Activated naive CD4-positive, alpha-beta T cell treated with anti-CD3 and anti-CD28 coated beads, Interleukin-2, amount 10 ng/mL, durations not matched to agents 7 days and 5 days (primary cell): Measurements from ENCODE around the gene POFUT2.
A peak's percentile ranks its signal among the peaks of the same experiment; 100 is the strongest.

ENCODE experiments used
- CTCF ChIA-PET: fragments of 350-600 bp; sonication (Branson Sonifier 250); formaldehyde crosslinking; loops from one replicate; lab custom pipeline; 2021; ENCODE audit warnings: antibody characterized with exemption; lab: Charles Lee
- DNase-seq: peaks from one replicate; pipeline ENCODE4 v3.0.0-alpha.2; 2020
- H3K27ac Mint-ChIP-seq: one replicate; pipeline ENCODE4 v1.8.0; 2021; ENCODE audit warnings: mild to moderate bottlenecking, moderate library complexity, mixed read lengths
- H3K27me3 Mint-ChIP-seq: one replicate; pipeline ENCODE4 v1.8.0; 2021; ENCODE audit warnings: mild to moderate bottlenecking, mixed read lengths
- H3K36me3 Mint-ChIP-seq: one replicate; pipeline ENCODE4 v1.8.0; 2021; ENCODE audit warnings: mixed read lengths
- H3K4me1 Mint-ChIP-seq: one replicate; pipeline ENCODE4 v1.8.0; 2021; ENCODE audit warnings: mixed read lengths
- H3K4me3 Mint-ChIP-seq: one replicate; pipeline ENCODE4 v1.8.0; 2021; ENCODE audit warnings: mild to moderate bottlenecking, moderate library complexity, mixed read lengths
- H3K9me3 Mint-ChIP-seq: one replicate; pipeline ENCODE4 v1.8.0; 2021; ENCODE audit warnings: mixed read lengths

The POFUT2 gene

GRCh38 chr21:45291613-45292398, 4.1 kb upstream of the POFUT2 start:
- no peak for DNase-seq
- no peak overlapping the region for H3K27ac Mint-ChIP-seq
- peaks cover 19% of the 10 kb centered on the region for H3K4me1 Mint-ChIP-seq
- CTCF ChIA-PET: interaction anchor here (0.9 to 3.5 kb wide), 7 partner anchors 10 to 528 kb away, joined by 3 to 16 read pairs (median 5); no protein-coding TSS in a partner anchor
- no peak overlapping the region for H3K4me3 Mint-ChIP-seq
- H3K36me3 Mint-ChIP-seq: peaks cover 2% of the 10 kb centered on the region
- H3K27me3 Mint-ChIP-seq: peaks cover 27% of the 10 kb centered on the region
- no peaks in the 10 kb centered on the region for H3K9me3 Mint-ChIP-seq

- no peak overlapping the region for H3K27ac Mint-ChIP-seq
- CTCF ChIA-PET: interaction anchor here (1.7 to 3.5 kb wide), 3 partner anchors 149 to 153 kb away, joined by 4 to 16 read pairs (median 8); no protein-coding TSS in a partner anchor
- no peak for DNase-seq
Measured at GRCh38 chr21:45290948-45291612, 3.4 kb upstream of the POFUT2 start.

GRCh38 chr21:45289655-45290515, 2.2 kb upstream of the POFUT2 start:
- no peak overlapping the region for H3K27ac Mint-ChIP-seq
- H3K9me3 Mint-ChIP-seq: no peaks in the 10 kb centered on the region
- peaks cover 27% of the 10 kb centered on the region for H3K4me1 Mint-ChIP-seq
- peaks cover 25% of the 10 kb centered on the region for H3K27me3 Mint-ChIP-seq
- H3K4me3 Mint-ChIP-seq: no peak overlapping the region
- CTCF ChIA-PET: interaction anchor here (1.0 to 3.5 kb wide), 5 partner anchors 61 to 152 kb away, joined by 3 to 16 read pairs (median 3); no protein-coding TSS in a partner anchor
- H3K36me3 Mint-ChIP-seq: peaks cover 10% of the 10 kb centered on the region
- DNase-seq: no peak

More at GRCh38 chr21:45290948-45291612, 3.4 kb upstream of the POFUT2 start:
- Mint-ChIP-seq H3K36me3 (peaks cover 2% of the 10 kb centered on the region), H3K4me1 (peaks cover 23% of the 10 kb centered on the region), H3K4me3 (no peak overlapping the region), H3K27me3 (peaks cover 27% of the 10 kb centered on the region), H3K9me3 (no peaks in the 10 kb centered on the region)

- no peak overlapping the region for H3K27ac Mint-ChIP-seq
- peaks cover 25% of the 10 kb centered on the region for H3K4me1 Mint-ChIP-seq
- CTCF ChIA-PET: interaction anchor here (3.5 kb wide), 1 partner anchor 151 kb away, joined by 16 read pairs; no protein-coding TSS in a partner anchor
- peaks cover 10% of the 10 kb centered on the region for H3K36me3 Mint-ChIP-seq
- H3K4me3 Mint-ChIP-seq: peak overlapping the region; percentile 51
- peaks cover 18% of the 10 kb centered on the region for H3K27me3 Mint-ChIP-seq
- no peaks in the 10 kb centered on the region for H3K9me3 Mint-ChIP-seq
- DNase-seq: no peak
Measured at GRCh38 chr21:45289134-45289533, 1.4 kb upstream of the POFUT2 start.

GRCh38 chr21:45288441-45288841, 746 bp upstream of the POFUT2 start:
- Mint-ChIP-seq H3K4me3 (peak overlapping the region; percentile 51), H3K27me3 (peaks cover 15% of the 10 kb centered on the region), H3K36me3 (peaks cover 13% of the 10 kb centered on the region), H3K4me1 (peaks cover 25% of the 10 kb centered on the region), H3K27ac (peak overlapping the region; percentile 28), H3K9me3 (no peaks in the 10 kb centered on the region)
- DNase-seq: no peak
- CTCF ChIA-PET: interaction anchor here (1.1 to 3.5 kb wide), 3 partner anchors 148 to 160 kb away, joined by 3 to 16 read pairs (median 5); no protein-coding TSS in a partner anchor

GRCh38 chr21:45286671-45287437, 841 bp downstream of the POFUT2 start:
- Mint-ChIP-seq H3K4me3 (peak overlapping the region; percentile 47), H3K9me3 (no peaks in the 10 kb centered on the region), H3K27ac (no peak overlapping the region), H3K27me3 (peaks cover 11% of the 10 kb centered on the region), H3K4me1 (peaks cover 14% of the 10 kb centered on the region), H3K36me3 (peaks cover 15% of the 10 kb centered on the region)
- DNase-seq: no peak
- CTCF ChIA-PET: interaction anchor here (2.0 kb wide), 1 partner anchor 148 kb away, joined by 5 read pairs; no protein-coding TSS in a partner anchor

GRCh38 chr21:45285266-45285931, 2.3 kb downstream of the POFUT2 start:
- peaks cover 14% of the 10 kb centered on the region for H3K4me1 Mint-ChIP-seq
- no peak for DNase-seq
- H3K9me3 Mint-ChIP-seq: no peaks in the 10 kb centered on the region
- peaks cover 11% of the 10 kb centered on the region for H3K27me3 Mint-ChIP-seq
- CTCF ChIA-PET: interaction anchor here (1.1 to 2.0 kb wide), 2 partner anchors 14 to 147 kb away, joined by 3 to 5 read pairs; no protein-coding TSS in a partner anchor
- peaks cover 22% of the 10 kb centered on the region for H3K36me3 Mint-ChIP-seq
- H3K27ac Mint-ChIP-seq: no peak overlapping the region
- H3K4me3 Mint-ChIP-seq: peak overlapping the region; percentile 61

GRCh38 chr21:45284456-45284741, 3.3 kb downstream of the POFUT2 start:
- Mint-ChIP-seq H3K9me3 (no peaks in the 10 kb centered on the region), H3K36me3 (peaks cover 29% of the 10 kb centered on the region), H3K4me1 (peaks cover 14% of the 10 kb centered on the region), H3K4me3 (no peak overlapping the region), H3K27me3 (peaks cover 3% of the 10 kb centered on the region), H3K27ac (no peak overlapping the region)
- no peak for DNase-seq
- CTCF ChIA-PET: interaction anchor here (1.1 kb wide), 1 partner anchor 13 kb away, joined by 3 read pairs; no protein-coding TSS in a partner anchor

- no peak for DNase-seq
- Mint-ChIP-seq H3K27ac (no peak overlapping the region), H3K27me3 (peaks cover 3% of the 10 kb centered on the region), H3K36me3 (peaks cover 29% of the 10 kb centered on the region), H3K4me3 (no peak overlapping the region), H3K9me3 (no peaks in the 10 kb centered on the region), H3K4me1 (peaks cover 14% of the 10 kb centered on the region)
- CTCF ChIA-PET: interaction anchor here (1.1 kb wide), 1 partner anchor 13 kb away, joined by 3 read pairs; no protein-coding TSS in a partner anchor
Measured at GRCh38 chr21:45283611-45284455, 3.9 kb downstream of the POFUT2 start.

GRCh38 chr21:45283035-45283610, 4.6 kb downstream of the POFUT2 start:
- DNase-seq: no peak
- Mint-ChIP-seq H3K9me3 (no peaks in the 10 kb centered on the region), H3K36me3 (peaks cover 29% of the 10 kb centered on the region), H3K4me1 (peaks cover 14% of the 10 kb centered on the region), H3K27ac (no peak overlapping the region), H3K4me3 (no peak overlapping the region), H3K27me3 (peaks cover 3% of the 10 kb centered on the region)
- CTCF ChIA-PET: no interaction called here

GRCh38 chr21:45282283-45283034, 5.2 kb downstream of the POFUT2 start:
- Mint-ChIP-seq H3K4me3 (no peak overlapping the region), H3K36me3 (peaks cover 28% of the 10 kb centered on the region), H3K27me3 (no peaks in the 10 kb centered on the region), H3K9me3 (no peaks in the 10 kb centered on the region), H3K4me1 (peaks cover 9% of the 10 kb centered on the region), H3K27ac (no peak overlapping the region)
- DNase-seq: no peak
- CTCF ChIA-PET: no interaction called here
